ENCODE data around the gene DIDO1. TPM values are rescaled to one million over a fixed set of nuclear protein-coding genes. Genes with fewer than 3 reads are reported as not detected.

Gene DIDO1
- total RNA-seq, 1 experiment from 2014 or later = 85.9 TPM

GRCh38 chr20:62908971-62909791, 17.1 kb downstream of the DIDO1 start:
- H3K4me3 Mint-ChIP-seq = no peak overlapping the region
- H2BK20ac ChIP-seq (ENCODE audit: low read depth, low read length, poor library complexity, severe bottlenecking) = no peak overlapping the region
- TF ChIP-seq CTCF (conservative IDR thresholded peaks at IDR 0.05) = no peak
- no peak overlapping the region for H3T11ph ChIP-seq (ENCODE audit: low read length)
- no peak overlapping the region for H2BK5ac ChIP-seq (ENCODE audit: insufficient read length, low read length)
- H2BK12ac ChIP-seq (ENCODE audit: insufficient read length, low read depth, low read length) = no peak overlapping the region
- H2BK15ac ChIP-seq (ENCODE audit: low read depth, low read length) = no peak overlapping the region
- no peak overlapping the region for H2AFZ ChIP-seq (ENCODE audit: low read length)
- H3K27me3 ChIP-seq (ENCODE audit: insufficient read depth, low read length) = no peaks in the 10 kb centered on the region
- H3K4me1 ChIP-seq (ENCODE audit: insufficient read depth, low read length) = no peaks in the 10 kb centered on the region
- no peak overlapping the region for H3K23ac ChIP-seq (ENCODE audit: insufficient read length, low read depth, low read length)
- H3K18ac ChIP-seq (ENCODE audit: insufficient read length, low read depth, low read length) = no peak overlapping the region
- H3K4me2 ChIP-seq (ENCODE audit: insufficient read depth, insufficient read length, low read length) = no peak overlapping the region
- H3K27ac Mint-ChIP-seq = peak overlapping the region in 1 of 3 experiments; percentile 65; a peak in 1 of 7 replicates
- no peak for DNase-seq
- H4K91ac ChIP-seq (ENCODE audit: insufficient read length, low read depth, low read length) = no peak overlapping the region
- no peak overlapping the region for H4K8ac ChIP-seq (replicated peaks; ENCODE audit: insufficient read length, low read depth, low read length)
- peaks cover 2% of the 10 kb centered on the region for H4K20me1 ChIP-seq (ENCODE audit: control insufficient read depth, insufficient read depth, insufficient read length)
- H2AK5ac ChIP-seq (ENCODE audit: insufficient read length, low read length) = no peak overlapping the region
- H3K9me3 Mint-ChIP-seq = no peaks in the 10 kb centered on the region
- H3K14ac ChIP-seq (ENCODE audit: insufficient read depth, low read length) = no peak overlapping the region
- H3K27me3 Mint-ChIP-seq (ENCODE audit: low read depth) = no peaks in the 10 kb centered on the region
- H3K23me2 ChIP-seq (ENCODE audit: insufficient read length, low read depth, low read length, poor library complexity, severe bottlenecking) = no peaks in the 10 kb centered on the region
- no peaks in the 10 kb centered on the region for H3K9me3 ChIP-seq (ENCODE audit: control insufficient read depth, low read depth, low read length)
- no CpG with 5 or more reads among the region's 18 CpGs for WGBS (ENCODE audit: extremely low coverage, insufficient read length, low lambda C conversion rate)
- H4K5ac ChIP-seq (ENCODE audit: insufficient read length, low read depth, low read length) = no peak overlapping the region
- no peak overlapping the region for H3K27ac ChIP-seq (ENCODE audit: insufficient read length, low read depth, low read length)
- H3K36me3 Mint-ChIP-seq (ENCODE audit: insufficient read depth in 1 of 3, low read depth in 3 of 3) = peaks cover 72 to 90% (median 88%) of the 10 kb centered on the region in 3 experiments
- no peak overlapping the region for H3K4ac ChIP-seq (ENCODE audit: low read depth, low read length)
- peaks cover 26% of the 10 kb centered on the region for H3K79me1 ChIP-seq (ENCODE audit: insufficient read depth, low read depth, low read length, poor library complexity, severe bottlenecking)
- no peak overlapping the region for H3K56ac ChIP-seq (ENCODE audit: insufficient read length, low read depth, low read length)
- no peak overlapping the region for H3K9ac ChIP-seq (ENCODE audit: extremely low read depth, insufficient read length, low read length)
- H3K79me2 ChIP-seq (ENCODE audit: insufficient read depth, low read length) = peaks cover 39% of the 10 kb centered on the region; the same call in 1 of the 2 replicates
- H3K4me1 Mint-ChIP-seq = peaks cover 4 to 5% of the 10 kb centered on the region in 2 experiments; a peak in 3 of 4 replicates
- H2BK120ac ChIP-seq (ENCODE audit: low read depth, low read length, poor library complexity, severe bottlenecking) = no peak overlapping the region
